ENCODE data around the gene ATP2B3.

ATP2B3 gene

GRCh38 chrX:153576961-153577360 lies 59.5 kb downstream of the ATP2B3 start:
- DNase-seq = no peak

DNA sequence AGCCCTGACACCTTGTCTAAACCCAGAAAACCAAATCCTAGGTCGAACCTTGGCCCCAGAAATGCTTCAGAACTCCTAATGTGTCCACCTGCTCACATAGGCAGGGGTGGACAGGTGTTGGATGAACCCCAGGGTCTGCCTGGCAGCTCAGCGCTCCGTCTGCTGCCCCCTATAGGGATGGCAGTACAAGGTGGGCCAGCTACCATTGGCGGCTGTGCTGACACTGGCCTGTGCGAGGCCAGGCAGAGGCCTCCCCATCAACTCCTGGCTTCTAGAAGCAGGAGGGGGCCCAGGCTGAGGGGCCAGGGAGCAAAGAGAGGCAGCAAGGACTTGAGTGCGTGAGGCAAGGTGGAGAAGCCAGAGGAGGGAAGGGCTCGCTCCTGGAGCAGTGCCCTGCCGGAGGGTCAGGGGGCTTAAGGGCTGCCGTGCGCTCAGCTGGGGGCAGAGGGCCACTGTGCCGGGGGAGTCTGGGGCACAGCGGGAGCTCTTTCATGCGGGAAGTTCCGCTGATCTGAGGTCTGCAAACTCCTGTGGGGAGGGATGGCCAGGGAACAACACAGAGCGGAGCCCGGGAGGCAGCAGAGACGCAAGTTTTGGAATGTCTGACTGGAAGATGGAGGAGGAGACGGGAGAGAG lies 60.9 kb downstream of the ATP2B3 start:
- DNase-seq = no peak

- DNase-seq = no peak
Observed at GRCh38 chrX:153578889-153579288, 61.4 kb downstream of the ATP2B3 start.

GRCh38 chrX:153580700-153581386 lies 63.4 kb downstream of the ATP2B3 start:
- DNase-seq = no peak

GRCh38 chrX:153582896-153583295 lies 65.5 kb downstream of the ATP2B3 start:
- peak; percentile 65 for DNase-seq

GRCh38 chrX:153583433-153583832 lies 66.0 kb downstream of the ATP2B3 start:
- no peak for DNase-seq

- DNase-seq = no peak
Observed at GRCh38 chrX:153585827-153586226, 68.4 kb downstream of the ATP2B3 start.

- DNase-seq = no peak
Observed at GRCh38 chrX:153587342-153587741, 69.9 kb downstream of the ATP2B3 start.

DNA sequence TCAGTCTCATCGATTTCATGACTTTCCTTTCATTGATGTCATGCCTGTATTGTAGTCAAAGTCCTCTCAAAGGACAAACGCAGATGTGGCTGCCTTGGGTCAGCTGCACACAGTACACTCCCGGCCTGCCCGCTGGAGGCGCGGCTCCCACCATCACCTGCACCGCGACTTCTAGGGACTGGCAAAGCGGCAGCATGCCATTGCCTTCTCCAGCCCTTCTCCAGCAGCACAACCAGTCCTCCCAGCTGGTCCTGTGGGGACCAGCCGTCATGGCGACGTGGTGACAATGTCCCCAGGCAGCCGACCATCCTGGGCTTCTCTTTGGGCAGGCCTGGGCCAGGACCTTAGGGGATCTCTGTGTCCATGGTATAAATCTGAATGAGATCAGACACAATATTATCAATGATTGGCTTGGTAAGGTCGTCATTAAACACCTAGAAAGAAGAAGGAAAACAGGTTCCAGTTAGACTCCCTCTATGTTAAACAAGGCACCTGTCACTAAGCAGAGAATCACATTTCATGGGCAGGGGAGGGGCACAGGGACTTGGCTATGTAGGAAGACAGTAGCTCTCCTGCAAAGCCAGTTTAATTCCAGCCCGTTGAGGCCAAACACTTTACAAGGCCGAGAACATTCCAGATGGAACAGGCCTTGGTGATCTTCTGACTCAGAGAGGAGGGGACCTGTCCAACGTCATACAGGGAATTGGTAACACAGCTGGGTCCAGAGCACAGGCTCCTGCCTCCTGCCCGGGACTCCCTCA lies 70.8 kb downstream of the ATP2B3 start:
- no peak for DNase-seq

- no peak for DNase-seq
Observed at GRCh38 chrX:153588782-153589446, 71.5 kb downstream of the ATP2B3 start.

- DNase-seq = no peak
Observed at GRCh38 chrX:153590961-153591956, 73.8 kb downstream of the ATP2B3 start.

DNA sequence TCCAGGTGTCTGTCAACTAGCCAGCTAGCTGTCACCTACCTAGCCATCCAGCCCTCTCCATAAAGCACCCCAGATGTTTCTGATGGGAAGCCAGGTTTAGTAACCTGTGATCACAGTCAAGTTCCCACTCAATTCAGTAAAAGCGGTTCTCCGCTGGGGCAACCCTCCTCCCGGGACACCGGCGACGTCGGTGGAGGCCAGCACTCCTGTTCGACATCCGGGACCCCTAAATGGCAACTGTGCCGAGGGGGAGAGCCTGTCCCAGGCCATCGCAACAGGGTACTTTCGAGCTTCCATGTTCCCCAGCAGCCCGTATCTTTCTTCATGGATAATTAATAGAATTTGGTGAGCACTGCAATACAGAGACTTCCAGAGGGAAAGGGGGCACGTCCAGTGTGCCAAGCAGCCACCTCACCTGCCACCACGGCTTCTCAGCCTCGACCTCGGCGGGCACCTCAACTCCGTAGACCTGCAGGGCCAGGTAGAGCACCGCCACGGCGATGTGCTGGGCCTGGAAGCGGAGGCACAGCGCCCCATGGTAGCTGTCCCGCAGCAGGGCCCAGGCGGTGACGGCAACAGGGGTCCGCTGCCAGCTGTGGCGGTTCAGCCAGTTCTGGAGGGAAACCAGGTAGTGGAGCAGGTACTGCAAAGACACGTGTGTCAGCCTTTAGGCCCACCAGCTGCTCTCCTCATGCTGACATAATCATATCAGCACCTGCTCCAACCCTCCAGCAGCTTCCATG lies 74.8 kb downstream of the ATP2B3 start:
- no peak for DNase-seq

DNA sequence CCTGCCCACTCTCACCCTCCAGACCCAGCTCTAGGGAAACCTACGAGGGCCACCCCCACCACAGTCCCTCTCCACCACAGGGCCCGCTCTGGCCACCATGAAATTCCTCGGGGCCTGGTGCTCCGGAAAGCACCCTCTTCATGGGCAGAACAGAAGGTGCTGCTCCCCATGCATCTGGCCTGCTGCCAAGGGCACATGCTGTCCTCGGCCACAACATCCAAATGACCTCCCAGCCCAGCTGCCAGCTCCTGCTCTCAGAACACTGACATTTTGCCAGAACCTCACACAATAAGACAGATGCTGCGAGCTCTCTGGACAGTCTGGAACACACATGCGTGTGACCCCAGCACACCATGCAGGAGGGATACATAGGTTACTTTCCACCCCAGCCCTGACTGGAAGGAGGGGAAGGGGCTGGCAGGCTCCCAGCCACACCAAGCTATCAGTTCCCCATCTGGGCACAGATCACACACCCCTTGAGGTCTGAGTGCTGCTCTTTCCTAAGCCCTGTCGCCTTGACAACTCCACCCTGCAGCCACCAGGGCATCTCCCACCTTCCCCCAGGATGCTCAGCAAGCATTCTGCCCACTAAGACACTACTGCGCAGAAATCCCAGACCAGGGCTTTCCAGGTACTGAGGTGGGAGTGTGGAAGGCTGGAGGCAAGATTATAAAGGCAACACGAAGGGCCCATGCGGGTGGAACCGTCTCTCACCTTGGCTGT lies 75.7 kb downstream of the ATP2B3 start:
- DNase-seq = no peak

DNA sequence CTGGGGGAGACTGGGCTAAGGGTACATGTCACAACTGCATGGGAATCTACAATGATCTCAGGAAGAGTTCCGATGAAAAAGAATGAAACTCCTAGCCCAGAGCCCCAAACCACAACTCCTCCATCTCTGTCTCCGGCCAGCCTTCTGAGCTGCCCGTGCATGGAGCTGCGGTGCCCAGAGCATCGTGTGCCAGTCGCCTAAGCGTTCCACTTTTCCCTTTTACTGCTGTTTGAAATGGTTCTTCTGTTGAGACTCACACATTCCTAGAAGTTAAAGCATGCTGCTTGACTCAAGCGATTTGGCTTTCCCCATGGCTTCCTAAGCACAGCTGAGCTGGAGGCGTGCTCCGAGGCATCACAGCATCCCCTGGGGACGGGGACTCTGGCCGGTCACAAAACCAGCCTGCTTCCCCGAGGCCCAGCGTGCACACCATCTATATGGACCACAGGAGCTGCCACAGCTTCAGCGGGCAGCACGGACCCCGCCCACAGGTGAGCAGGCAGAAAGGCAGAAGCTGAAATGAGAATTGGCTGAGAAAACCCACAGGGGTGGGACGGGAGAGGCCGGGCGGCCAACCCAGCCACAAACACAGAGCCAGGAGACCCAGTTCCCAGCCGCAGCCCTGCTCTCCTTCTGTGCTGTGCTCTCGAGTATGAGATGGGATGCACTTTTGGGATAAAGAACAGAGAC lies 76.5 kb downstream of the ATP2B3 start:
- no peak for DNase-seq

GRCh38 chrX:153595387-153595786 lies 77.9 kb downstream of the ATP2B3 start:
- DNase-seq = no peak

DNA sequence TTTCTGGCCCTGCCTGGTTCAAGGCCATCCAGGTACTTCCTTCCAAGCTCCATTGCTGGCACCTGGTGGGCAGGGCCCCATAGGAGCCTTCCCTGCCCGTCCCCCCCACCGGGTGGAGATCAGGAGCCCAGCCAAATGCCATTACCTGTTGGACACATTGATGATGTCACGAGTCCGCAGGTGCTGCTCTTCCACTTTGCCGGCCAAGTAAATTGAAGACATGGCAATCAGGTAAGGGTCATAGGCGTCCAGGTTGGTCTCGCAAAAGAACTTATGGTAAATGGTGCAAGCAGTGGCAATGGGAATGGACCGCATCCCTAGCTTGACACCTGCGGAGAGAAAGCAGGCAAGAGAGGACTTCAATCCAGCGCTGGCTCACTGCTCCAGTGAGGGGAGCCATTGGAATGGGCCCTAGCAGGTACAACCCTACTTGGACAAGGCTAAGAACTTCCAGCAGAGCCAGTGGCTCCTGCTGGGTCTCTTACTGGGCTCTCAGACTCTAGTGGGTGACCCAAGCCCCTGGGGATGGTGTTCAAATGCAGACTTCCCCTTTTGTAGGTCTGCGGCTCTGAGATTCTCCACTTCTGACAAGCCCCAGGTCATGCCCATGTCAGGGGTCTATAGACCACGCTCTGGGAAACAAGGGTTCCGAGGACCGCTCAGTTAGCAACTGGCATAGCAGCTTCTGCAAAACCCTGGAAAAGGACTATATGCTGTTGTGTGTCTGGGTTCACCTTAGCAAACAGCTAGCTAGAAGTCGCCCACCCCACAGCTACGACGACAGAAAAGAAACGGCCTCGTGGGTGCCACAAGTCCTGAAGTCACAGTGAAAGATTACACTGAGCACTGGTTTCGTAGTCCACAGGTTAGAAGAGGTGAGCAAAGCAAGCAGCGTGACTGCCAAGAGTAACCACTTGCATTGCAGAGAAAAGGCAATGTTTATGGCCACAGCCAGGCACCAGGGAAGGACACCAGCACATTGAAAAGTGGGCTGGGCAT lies 78.7 kb downstream of the ATP2B3 start:
- DNase-seq = no peak

DNA sequence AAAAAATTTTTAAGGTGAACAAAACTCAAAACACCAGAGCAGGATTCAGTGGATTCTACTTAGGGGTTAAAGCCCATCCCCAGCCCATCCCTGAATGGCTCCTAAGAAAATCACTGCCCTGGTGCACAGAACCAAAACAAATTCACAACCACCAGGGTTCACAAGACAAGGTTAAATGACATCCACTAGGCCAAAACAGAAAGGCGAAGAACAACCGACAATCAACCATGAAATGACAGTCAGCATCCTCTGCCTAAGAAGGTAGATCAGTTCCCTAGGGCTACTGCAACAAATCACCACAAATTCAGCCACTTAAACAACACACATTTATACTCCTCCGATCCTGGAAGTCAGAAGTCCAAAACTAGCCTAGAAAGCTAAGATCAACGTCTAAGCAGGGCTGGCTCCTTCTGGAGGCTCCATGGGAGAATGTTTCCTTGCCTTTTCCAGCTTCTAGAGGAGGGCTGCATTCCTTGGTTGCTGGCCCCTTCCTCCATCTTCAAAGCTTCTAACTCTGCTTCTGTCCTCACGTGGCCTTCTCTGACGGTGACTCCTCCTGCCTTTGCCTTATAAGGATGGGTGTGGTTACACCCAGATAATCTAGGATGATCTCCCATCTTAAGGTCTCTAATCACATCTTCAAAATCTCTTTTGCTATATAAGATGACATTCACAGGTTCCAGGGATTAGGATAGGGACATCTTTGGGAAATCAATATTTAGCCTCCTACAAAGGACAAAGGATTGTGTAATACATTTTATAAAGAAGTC lies 79.7 kb downstream of the ATP2B3 start:
- no peak for DNase-seq
